GM18907 (cell line): ENCODE data around the gene RSAD1.
"Not testable (repeated sequence)": the region's sequence is repeated elsewhere in the genome, so short reads cannot be mapped to it uniquely, and the experiment has no call there.

Source experiments
- ATAC-seq: cut with Tn5 transposase; IDR thresholded peaks from one replicate; pipeline ENCODE4 v1.9.1; 2021; ENCODE audit warnings: mild to moderate bottlenecking, moderate library complexity; ENCODE audit not compliant: unreplicated experiment

Gene RSAD1

GRCh38 chr17:50471009-50471905 is 7.4 kb upstream of the RSAD1 start:
- no peak for ATAC-seq

- no peak for ATAC-seq
These were observed 6.4 kb upstream of the RSAD1 start for GRCh38 chr17:50472286-50472685.

GRCh38 chr17:50472761-50473161 is 5.9 kb upstream of the RSAD1 start:
- not testable (repeated sequence) for ATAC-seq

GRCh38 chr17:50473901-50474300 is 4.8 kb upstream of the RSAD1 start:
- ATAC-seq: no peak

- no peak for ATAC-seq
These were observed 4.1 kb upstream of the RSAD1 start for GRCh38 chr17:50474523-50474922.

- no peak for ATAC-seq
These were observed 3.3 kb upstream of the RSAD1 start for GRCh38 chr17:50475362-50475761.

- ATAC-seq: not testable (repeated sequence)
These were observed 2.7 kb upstream of the RSAD1 start for GRCh38 chr17:50475775-50476544.

- no peak for ATAC-seq
These were observed 1.9 kb upstream of the RSAD1 start for GRCh38 chr17:50476545-50477315.

- ATAC-seq: no peak
These were observed 684 bp upstream of the RSAD1 start for GRCh38 chr17:50477976-50478375.

GRCh38 chr17:50479522-50480141 is 972 bp downstream of the RSAD1 start:
- peak; percentile 43 for ATAC-seq

GRCh38 chr17:50480142-50480764 is 1.6 kb downstream of the RSAD1 start:
- ATAC-seq: no peak

GRCh38 chr17:50480854-50481490 is 2.3 kb downstream of the RSAD1 start:
- ATAC-seq: no peak

- no peak for ATAC-seq
These were observed 3.0 kb downstream of the RSAD1 start for GRCh38 chr17:50481648-50482047.

GRCh38 chr17:50482110-50482509 is 3.5 kb downstream of the RSAD1 start:
- ATAC-seq: no peak

GRCh38 chr17:50482516-50482915 is 3.9 kb downstream of the RSAD1 start:
- ATAC-seq: peak; percentile 40

GRCh38 chr17:50483266-50483665 is 4.6 kb downstream of the RSAD1 start:
- no peak for ATAC-seq

GRCh38 chr17:50484386-50485155 is 5.9 kb downstream of the RSAD1 start:
- no peak for ATAC-seq

GRCh38 chr17:50487213-50488096 is 8.8 kb downstream of the RSAD1 start:
- ATAC-seq: no peak
